Measurements from ENCODE around the gene AMMECR1.

DNA sequence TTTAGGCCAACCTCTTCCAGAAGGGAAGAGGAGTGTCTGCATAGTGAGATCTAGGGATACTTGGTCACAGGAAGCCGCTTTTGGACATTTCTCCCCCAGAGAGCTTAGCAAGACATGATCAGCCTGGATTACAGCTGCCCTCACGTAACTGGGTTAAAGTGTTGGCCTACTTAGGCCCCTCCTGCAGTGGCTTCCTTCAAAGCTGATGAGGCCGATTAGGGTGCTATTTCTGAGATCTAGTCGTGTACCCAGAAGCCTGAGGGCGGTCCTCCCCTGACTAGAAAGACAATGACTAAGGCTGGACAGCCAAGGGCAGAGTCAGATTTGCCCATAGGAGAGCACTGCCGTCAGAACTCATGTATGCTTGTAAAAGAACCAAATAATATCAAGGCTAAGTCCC lies 135.0 kb downstream of the AMMECR1 start:
- TF ChIP-seq, protein P1, sequence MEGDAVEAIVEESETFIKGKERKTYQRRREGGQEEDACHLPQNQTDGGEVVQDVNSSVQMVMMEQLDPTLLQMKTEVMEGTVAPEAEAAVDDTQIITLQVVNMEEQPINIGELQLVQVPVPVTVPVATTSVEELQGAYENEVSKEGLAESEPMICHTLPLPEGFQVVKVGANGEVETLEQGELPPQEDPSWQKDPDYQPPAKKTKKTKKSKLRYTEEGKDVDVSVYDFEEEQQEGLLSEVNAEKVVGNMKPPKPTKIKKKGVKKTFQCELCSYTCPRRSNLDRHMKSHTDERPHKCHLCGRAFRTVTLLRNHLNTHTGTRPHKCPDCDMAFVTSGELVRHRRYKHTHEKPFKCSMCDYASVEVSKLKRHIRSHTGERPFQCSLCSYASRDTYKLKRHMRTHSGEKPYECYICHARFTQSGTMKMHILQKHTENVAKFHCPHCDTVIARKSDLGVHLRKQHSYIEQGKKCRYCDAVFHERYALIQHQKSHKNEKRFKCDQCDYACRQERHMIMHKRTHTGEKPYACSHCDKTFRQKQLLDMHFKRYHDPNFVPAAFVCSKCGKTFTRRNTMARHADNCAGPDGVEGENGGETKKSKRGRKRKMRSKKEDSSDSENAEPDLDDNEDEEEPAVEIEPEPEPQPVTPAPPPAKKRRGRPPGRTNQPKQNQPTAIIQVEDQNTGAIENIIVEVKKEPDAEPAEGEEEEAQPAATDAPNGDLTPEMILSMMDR (IDR thresholded peaks at IDR 0.05), result no peak
- TF ChIP-seq POLR2AphosphoS5 (IDR thresholded peaks at IDR 0.05; ENCODE audit: low read depth, low read length), result no peak

All from Panc1 (cell line).